Measurements from ENCODE around the gene PNPLA3.
A peak's percentile ranks its signal among the peaks of the same experiment; 100 is the strongest.

The PNPLA3 gene

GRCh38 chr22:43968614-43969013 lies 45.0 kb downstream of the PNPLA3 start:
- no peak for DNase-seq

GRCh38 chr22:43969021-43969878 lies 45.6 kb downstream of the PNPLA3 start:
- DNase-seq = peak; percentile 92

GRCh38 chr22:43969989-43970755 lies 46.6 kb downstream of the PNPLA3 start:
- DNase-seq = peak; percentile 76

GRCh38 chr22:43971112-43971511 lies 47.5 kb downstream of the PNPLA3 start:
- no peak for DNase-seq

- DNase-seq = no peak
Observed at GRCh38 chr22:43972931-43973462, 49.4 kb downstream of the PNPLA3 start.

GRCh38 chr22:43974028-43974545 lies 50.5 kb downstream of the PNPLA3 start:
- DNase-seq = no peak

- DNase-seq = no peak
Observed at GRCh38 chr22:43975041-43975440, 51.4 kb downstream of the PNPLA3 start.

- no peak for DNase-seq
Observed at GRCh38 chr22:43976861-43977795, 53.5 kb downstream of the PNPLA3 start.

GRCh38 chr22:43978558-43978957 lies 55.0 kb downstream of the PNPLA3 start:
- DNase-seq = no peak

GRCh38 chr22:43980579-43980978 lies 57.0 kb downstream of the PNPLA3 start:
- no peak for DNase-seq

- DNase-seq = no peak
Observed at GRCh38 chr22:43980996-43981395, 57.4 kb downstream of the PNPLA3 start.

- no peak for DNase-seq
Observed at GRCh38 chr22:43983808-43984207, 60.2 kb downstream of the PNPLA3 start.

- no peak for DNase-seq
Observed at GRCh38 chr22:43985532-43985931, 61.9 kb downstream of the PNPLA3 start.

- DNase-seq = no peak
Observed at GRCh38 chr22:43988116-43988820, 64.7 kb downstream of the PNPLA3 start.

GRCh38 chr22:43988960-43989359 lies 65.4 kb downstream of the PNPLA3 start:
- no peak for DNase-seq

GRCh38 chr22:43990044-43990443 lies 66.4 kb downstream of the PNPLA3 start:
- DNase-seq = peak; percentile 18

- DNase-seq = no peak
Observed at GRCh38 chr22:43991316-43992020, 67.9 kb downstream of the PNPLA3 start.

- DNase-seq = peak; percentile 39
Observed at GRCh38 chr22:43992331-43992821, 68.8 kb downstream of the PNPLA3 start.

GRCh38 chr22:43993072-43993760 lies 69.6 kb downstream of the PNPLA3 start:
- peak; percentile 83 for DNase-seq

GRCh38 chr22:43994006-43994405 lies 70.4 kb downstream of the PNPLA3 start:
- DNase-seq = no peak

Measured in hematopoietic multipotent progenitor cell treated with erythropoietin and hydrocortisone succinate and interleukin-3 and kit ligand, for 6 days (in vitro differentiated cells).